Suprapubic skin (tissue), 4 donors: ENCODE measurements around the gene PKD2L1. TPM values are rescaled to one million over a fixed set of nuclear protein-coding genes. Genes with fewer than 3 reads are reported as not detected.

Experiments used
- DNase-seq, 2 donors: peaks; one replicate each; pipeline ENCODE4 v3.0.0-alpha.2; 2019; ENCODE audit warnings: low spot score in 2 of 2
- H3K27ac ChIP-seq: fragments of 200-600 bp; sonication (generic); one replicate; pipeline ENCODE4 v1.5.1; 2019
- H3K27me3 ChIP-seq: fragments of 200-600 bp; sonication (generic); one replicate; pipeline ENCODE4 v1.5.1; 2019
- H3K36me3 ChIP-seq: fragments of 200-600 bp; sonication (generic); one replicate; pipeline ENCODE4 v1.5.1; 2019
- H3K4me1 ChIP-seq: fragments of 200-600 bp; sonication (generic); one replicate; pipeline ENCODE4 v1.5.1; 2019
- H3K4me3 ChIP-seq: fragments of 200-600 bp; sonication (generic); one replicate; pipeline ENCODE4 v1.5.1; 2019; ENCODE audit warnings: mild to moderate bottlenecking
- H3K9me3 ChIP-seq: fragments of 200-600 bp; sonication (generic); one replicate; pipeline ENCODE4 v1.5.1; 2019
- CTCF ChIP-seq, 2 donors: fragments of 200-600 bp in 1 of 2; fragments of 450-650 bp in 1 of 2; sonication (generic) in 1 of 2; IDR thresholded peaks; one replicate each; pipeline ENCODE4 v1.5.1; 2016 to 2019; ENCODE audit warnings: antibody characterized with exemption in 2 of 2, mild to moderate bottlenecking in 1 of 2, moderate library complexity in 1 of 2
- EP300 ChIP-seq: sonication (generic); formaldehyde crosslinking; IDR thresholded peaks from one replicate; pipeline ENCODE4 v1.6.1; 2017; ENCODE audit warnings: antibody characterized with exemption
- POLR2A ChIP-seq, 2 donors: fragments of 450-650 bp; IDR thresholded peaks; one replicate each; pipeline ENCODE4 v1.6.1; 2017; ENCODE audit warnings: antibody characterized with exemption in 2 of 2, mild to moderate bottlenecking in 2 of 2, moderate library complexity in 2 of 2
- POLR2AphosphoS5 ChIP-seq, 3 donors: sonication (generic); formaldehyde crosslinking; IDR thresholded peaks; one replicate each; pipeline ENCODE4 v1.6.1; 2017; ENCODE audit warnings: antibody characterized with exemption in 3 of 3
- WGBS: methylation state at CpG from one replicate; pipeline ENCODE4 v1.1.5; 2018; 5-methylcytosine and 5-hydroxymethylcytosine counted together
- total RNA-seq, 4 donors: library from RNA; depleted of rRNA; stranded (reverse); fragments of >200 nt; gene quantifications; one replicate each; pipeline ENCODE4 v1.1.0, GENCODE V29; 2016

PKD2L1 gene
- total RNA-seq, 4 donors from 2014 or later: not detected

- TF ChIP-seq POLR2AphosphoS5 (IDR thresholded peaks at IDR 0.05) (no peak), POLR2A (IDR thresholded peaks at IDR 0.05) (no peak), CTCF (IDR thresholded peaks at IDR 0.05) (no peak), EP300 (no peak)
- 79% methylated on average over 3 of the region's 3 CpGs for WGBS
- Histone ChIP-seq H3K4me1 (peaks cover 6% of the 10 kb centered on the region), H3K36me3 (no peaks in the 10 kb centered on the region), H3K4me3 (no peak overlapping the region), H3K9me3 (no peaks in the 10 kb centered on the region), H3K27ac (no peak overlapping the region), H3K27me3 (peaks cover 33% of the 10 kb centered on the region)
- DNase-seq: no peak
These were observed 2.4 kb downstream of the PKD2L1 start for GRCh38 chr10:100327718-100328009.

DNA sequence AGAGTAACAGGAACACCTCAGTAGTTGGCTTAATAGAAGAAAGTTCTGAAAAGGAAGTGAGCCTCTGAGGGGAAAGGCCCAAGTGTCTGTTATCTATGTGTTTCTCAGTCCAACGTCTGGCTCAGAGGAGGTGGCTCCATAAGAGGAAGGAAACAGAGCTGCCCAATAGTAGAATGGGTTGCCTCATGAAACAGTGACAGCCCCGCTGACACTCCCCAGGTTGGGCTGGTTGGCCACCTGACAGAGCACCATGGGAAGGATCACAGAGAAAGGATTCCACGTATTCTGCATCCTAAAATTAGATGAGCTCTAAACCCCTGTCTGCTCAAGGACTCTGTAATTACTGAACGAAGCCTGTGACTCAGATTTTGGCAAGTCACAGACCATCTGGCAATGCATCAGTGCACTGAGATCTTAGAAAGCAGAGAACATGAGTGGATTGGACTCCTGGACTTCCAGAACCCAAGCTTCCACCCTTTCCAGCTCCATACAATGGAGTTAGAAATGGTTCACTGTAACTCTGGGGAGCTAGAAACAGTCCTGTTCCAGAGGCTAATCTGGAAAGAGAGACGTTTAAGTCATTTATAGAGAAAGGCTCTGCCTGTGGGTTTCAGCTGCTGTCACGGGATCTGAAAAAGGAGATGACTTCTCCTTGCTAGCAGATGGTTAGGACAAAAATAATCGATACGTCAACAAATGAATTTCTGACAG is 2.9 kb downstream of the PKD2L1 start:
- TF ChIP-seq POLR2A (IDR thresholded peaks at IDR 0.05) (no peak), POLR2AphosphoS5 (IDR thresholded peaks at IDR 0.05) (no peak), CTCF (IDR thresholded peaks at IDR 0.05) (no peak), EP300 (no peak)
- DNase-seq: no peak
- no peak overlapping the region for H3K27ac ChIP-seq

GRCh38 chr10:100325158-100325557 is 4.9 kb downstream of the PKD2L1 start:
- Histone ChIP-seq H3K36me3 (no peaks in the 10 kb centered on the region), H3K9me3 (no peaks in the 10 kb centered on the region), H3K27me3 (peaks cover 21% of the 10 kb centered on the region), H3K4me1 (peaks cover 6% of the 10 kb centered on the region), H3K27ac (no peak overlapping the region), H3K4me3 (no peak overlapping the region)
- no peak for DNase-seq
- TF ChIP-seq EP300 (no peak), CTCF (IDR thresholded peaks at IDR 0.05) (no peak), POLR2A (IDR thresholded peaks at IDR 0.05) (no peak), POLR2AphosphoS5 (IDR thresholded peaks at IDR 0.05) (no peak)
- 39% methylated on average over 7 of the region's 7 CpGs for WGBS

More for the DNA sequence above, 2.9 kb downstream of the PKD2L1 start:
- Histone ChIP-seq H3K9me3 (no peaks in the 10 kb centered on the region), H3K36me3 (no peaks in the 10 kb centered on the region), H3K27me3 (peaks cover 33% of the 10 kb centered on the region), H3K4me1 (peaks cover 6% of the 10 kb centered on the region), H3K4me3 (no peak overlapping the region)
- WGBS: 37% methylated on average over 8 of the region's 8 CpGs

- TF ChIP-seq CTCF (IDR thresholded peaks at IDR 0.05): no peak
- no peak for TF ChIP-seq POLR2A (IDR thresholded peaks at IDR 0.05)
- TF ChIP-seq POLR2AphosphoS5 (IDR thresholded peaks at IDR 0.05): no peak
- no peak for TF ChIP-seq EP300
- Histone ChIP-seq H3K4me3 (no peak overlapping the region), H3K27me3 (peaks cover 27% of the 10 kb centered on the region), H3K4me1 (no peaks in the 10 kb centered on the region), H3K9me3 (no peaks in the 10 kb centered on the region), H3K36me3 (no peaks in the 10 kb centered on the region), H3K27ac (no peak overlapping the region)
- DNase-seq: no peak
- 46% methylated on average over 1 of the region's 1 CpG for WGBS
These were observed 10.2 kb downstream of the PKD2L1 start for GRCh38 chr10:100319707-100320402.

- H3K4me3 ChIP-seq: no peak overlapping the region
These were observed 11.8 kb downstream of the PKD2L1 start for GRCh38 chr10:100318207-100318606.

More at GRCh38 chr10:100318207-100318606, 11.8 kb downstream of the PKD2L1 start:
- TF ChIP-seq POLR2AphosphoS5 (IDR thresholded peaks at IDR 0.05) (no peak), CTCF (IDR thresholded peaks at IDR 0.05) (no peak), EP300 (no peak), POLR2A (IDR thresholded peaks at IDR 0.05) (no peak)
- Histone ChIP-seq H3K9me3 (no peaks in the 10 kb centered on the region), H3K27ac (no peak overlapping the region), H3K4me1 (no peaks in the 10 kb centered on the region), H3K27me3 (peaks cover 32% of the 10 kb centered on the region), H3K36me3 (no peaks in the 10 kb centered on the region)
- WGBS: 64% methylated on average over 4 of the region's 4 CpGs
- DNase-seq: no peak
